Caco-2 (cell line): ENCODE results near the gene TNF. TPM values are rescaled to one million over a fixed set of nuclear protein-coding genes. Genes with fewer than 3 reads are reported as not detected.

ENCODE experiments used
- BruUV-seq: library from RNA; stranded (reverse); fragments of 400-500 nt; replicated peaks from 2 replicates; lab custom pipeline; 2021; lab: Mats Ljungman, UMichigan
- CTCF ChIA-PET: fragments of 300-600 bp; sonication (Branson Sonifier 250); formaldehyde crosslinking; loops from one replicate; lab custom pipeline; 2022; ENCODE audit warnings: antibody characterized with exemption; lab: Charles Lee
- POLR2A ChIA-PET: fragments of 300-600 bp; sonication (Branson Sonifier 250); formaldehyde crosslinking; loops from one replicate; lab custom pipeline; 2022; ENCODE audit warnings: antibody characterized with exemption; lab: Charles Lee
- DNase-seq, 2 experiments: peaks; one replicate each; pipeline versions ENCODE4 v3.0.0 to v3.0.0-alpha.2; 2020 to 2022
- H3K27me3 ChIP-seq: replicated peaks from 2 replicates; pipeline ENCODE4 v1.6.0; 2011; ENCODE audit warnings: low read length; ENCODE audit not compliant: control insufficient read depth, insufficient read depth
- H3K36me3 ChIP-seq: 2 replicates; pipeline ENCODE4 v1.5.1; 2011; ENCODE audit warnings: low read length; ENCODE audit not compliant: control insufficient read depth, insufficient read depth
- H3K4me1 ChIP-seq: fragments of 250-450 bp; sonication (Bioruptor Pico); 2 replicates; pipeline ENCODE4 v1.5.1; 2020; ENCODE audit warnings: mild to moderate bottlenecking
- H3K4me3 ChIP-seq: 2 replicates; pipeline ENCODE4 v1.5.1; 2011; ENCODE audit warnings: low read depth, mild to moderate bottlenecking, control low read depth, low read length
- H3K9me3 ChIP-seq: fragments of 250-450 bp; sonication (Bioruptor Pico); 2 replicates; pipeline ENCODE4 v1.5.1; 2020; ENCODE audit warnings: mild to moderate bottlenecking, moderate library complexity
- H3K27ac Mint-ChIP-seq: one replicate; pipeline ENCODE4 v1.8.0; 2022; ENCODE audit warnings: mixed read lengths; ENCODE audit not compliant: unreplicated experiment
- H3K27me3 Mint-ChIP-seq: one replicate; pipeline ENCODE4 v1.8.0; 2022; ENCODE audit warnings: mixed read lengths; ENCODE audit not compliant: insufficient read depth, unreplicated experiment
- H3K36me3 Mint-ChIP-seq: one replicate; pipeline ENCODE4 v1.8.0; 2022; ENCODE audit warnings: mild to moderate bottlenecking, mixed read lengths; ENCODE audit not compliant: insufficient read depth, unreplicated experiment
- H3K4me1 Mint-ChIP-seq: one replicate; pipeline ENCODE4 v1.8.0; 2022; ENCODE audit warnings: low read depth, mixed read lengths; ENCODE audit not compliant: unreplicated experiment
- H3K4me3 Mint-ChIP-seq: one replicate; pipeline ENCODE4 v1.8.0; 2022; ENCODE audit warnings: mild to moderate bottlenecking, moderate library complexity, mixed read lengths; ENCODE audit not compliant: unreplicated experiment
- H3K9me3 Mint-ChIP-seq: one replicate; pipeline ENCODE4 v1.8.0; 2022; ENCODE audit warnings: mixed read lengths; ENCODE audit not compliant: unreplicated experiment
- CTCF ChIP-seq, 2 experiments: fragments of 200-600 bp in 1 of 2; IDR thresholded peaks; 1 replicate in 1 of 2; 2 replicates in 1 of 2; pipeline versions ENCODE4 v1.5.1 to v1.8.0; 2011 to 2022; ENCODE audit warnings: antibody characterized with exemption in 1 of 2, control low read depth in 1 of 2, inconsistent platforms in 1 of 2, low read depth in 1 of 2, low read length in 1 of 2, mild to moderate bottlenecking in 1 of 2, moderate library complexity in 1 of 2; ENCODE audit not compliant: insufficient read depth in 1 of 2, severe bottlenecking in 1 of 2, unreplicated experiment in 1 of 2
- intact Hi-C: fragments of 100-400 bp; cut with micrococcal nuclease; formaldehyde crosslinking; loops from one replicate; pipeline ENCODE4 v1.10.0; 2022; ENCODE audit not compliant: unreplicated experiment
- total RNA-seq: library from RNA; stranded (reverse); gene quantifications from 2 replicates; pipeline ENCODE4 v1.2.3, GENCODE V29; 2022

The TNF gene
- total RNA-seq, 1 experiment from 2014 or later, result not detected

GRCh38 chr6:31531162-31531561, 44.2 kb upstream of the TNF start:
- Histone ChIP-seq H3K36me3 (peaks cover 12% of the 10 kb centered on the region), H3K9me3 (no peaks in the 10 kb centered on the region), H3K27me3 (no peaks in the 10 kb centered on the region), H3K4me3 (no peak overlapping the region), H3K4me1 (no peaks in the 10 kb centered on the region)
- Mint-ChIP-seq H3K4me3 (no peak overlapping the region), H3K4me1 (peaks cover 9% of the 10 kb centered on the region), H3K27ac (peak overlapping the region; percentile 23), H3K36me3 (peaks cover 90% of the 10 kb centered on the region), H3K9me3 (no peaks in the 10 kb centered on the region), H3K27me3 (no peaks in the 10 kb centered on the region)
- BruUV-seq, result no TSS peak
- ChIA-PET POLR2A (interaction anchor here (0.6 kb wide), 1 partner anchor 33 kb away, joined by 3 read pairs; the partner anchor contains the start of gene MICB), CTCF (no interaction called here)
- TF ChIP-seq CTCF (IDR thresholded peaks at IDR 0.05; ENCODE audit: insufficient read depth in 1 of 2, low read depth in 1 of 2, low read length in 1 of 2, severe bottlenecking in 1 of 2, unreplicated experiment in 1 of 2), result no peak
- no peak for DNase-seq
- intact Hi-C loops, result no loop called here

GRCh38 chr6:31531771-31532643, 43.4 kb upstream of the TNF start:
- Mint-ChIP-seq H3K36me3 (peaks cover 97% of the 10 kb centered on the region), H3K4me1 (peaks cover 9% of the 10 kb centered on the region), H3K9me3 (no peaks in the 10 kb centered on the region), H3K27ac (no peak overlapping the region), H3K27me3 (no peaks in the 10 kb centered on the region), H3K4me3 (no peak overlapping the region)
- no peaks in the 10 kb centered on the region for H3K27me3 ChIP-seq
- peaks cover 14% of the 10 kb centered on the region for H3K36me3 ChIP-seq
- intact Hi-C loops, result no loop called here
- no TSS peak for BruUV-seq
- no peaks in the 10 kb centered on the region for H3K4me1 ChIP-seq
- no peaks in the 10 kb centered on the region for H3K9me3 ChIP-seq
- no peak overlapping the region for H3K4me3 ChIP-seq
- CTCF ChIA-PET, result no interaction called here
- POLR2A ChIA-PET, result interaction anchor here (0.6 kb wide), 1 partner anchor 34 kb away, joined by 3 read pairs; the partner anchor contains the start of gene MICB
- DNase-seq, result no peak
- TF ChIP-seq CTCF (IDR thresholded peaks at IDR 0.05; ENCODE audit: insufficient read depth in 1 of 2, low read depth in 1 of 2, low read length in 1 of 2, severe bottlenecking in 1 of 2, unreplicated experiment in 1 of 2), result no peak

- H3K36me3 Mint-ChIP-seq, result peaks cover 97% of the 10 kb centered on the region
- ChIA-PET CTCF (no interaction called here), POLR2A (no interaction called here)
- no TSS peak for BruUV-seq
- no peaks in the 10 kb centered on the region for H3K9me3 Mint-ChIP-seq
- no peaks in the 10 kb centered on the region for H3K9me3 ChIP-seq
- H3K4me3 Mint-ChIP-seq, result no peak overlapping the region
- H3K27me3 ChIP-seq, result no peaks in the 10 kb centered on the region
- H3K4me1 Mint-ChIP-seq, result peaks cover 9% of the 10 kb centered on the region
- peaks cover 14% of the 10 kb centered on the region for H3K36me3 ChIP-seq
- H3K4me3 ChIP-seq, result no peak overlapping the region
- no peak overlapping the region for H3K27ac Mint-ChIP-seq
- H3K27me3 Mint-ChIP-seq, result no peaks in the 10 kb centered on the region
- intact Hi-C loops, result no loop called here
- no peak for DNase-seq
- TF ChIP-seq CTCF (IDR thresholded peaks at IDR 0.05; ENCODE audit: insufficient read depth in 1 of 2, low read depth in 1 of 2, low read length in 1 of 2, severe bottlenecking in 1 of 2, unreplicated experiment in 1 of 2), result no peak
- no peaks in the 10 kb centered on the region for H3K4me1 ChIP-seq
These were observed 42.5 kb upstream of the TNF start for GRCh38 chr6:31532644-31533454.
